LNCAP (cell line): ENCODE results near the gene TMEM272.

Source experiments
- TF ChIP-seq, protein P1 (sequence below): fragments of 450-650 bp; IDR thresholded peaks from 2 replicates; pipeline ENCODE4 v1.5.1; 2017; ENCODE audit warnings: mild to moderate bottlenecking

The TMEM272 gene

DNA sequence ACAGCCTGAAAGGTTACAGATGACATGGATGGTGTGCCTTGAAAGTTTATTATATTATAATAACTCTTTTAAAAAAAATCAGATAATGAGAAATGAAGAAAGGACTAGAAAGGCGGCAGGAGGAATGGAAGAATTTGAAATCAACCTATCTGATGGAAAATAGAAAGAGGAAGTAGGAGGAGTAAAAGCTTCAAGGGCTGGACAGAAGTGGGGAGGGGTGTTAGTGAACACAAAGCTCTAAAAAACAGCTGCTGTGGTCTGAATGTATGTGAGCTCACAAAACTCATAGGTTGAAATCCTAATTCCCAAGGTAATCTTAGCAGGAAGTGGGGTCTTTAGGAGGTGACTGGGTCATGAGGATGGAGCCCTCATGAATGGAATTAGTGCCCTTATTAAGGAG lies 36.3 kb upstream of the TMEM272 start:
- TF ChIP-seq, protein P1, sequence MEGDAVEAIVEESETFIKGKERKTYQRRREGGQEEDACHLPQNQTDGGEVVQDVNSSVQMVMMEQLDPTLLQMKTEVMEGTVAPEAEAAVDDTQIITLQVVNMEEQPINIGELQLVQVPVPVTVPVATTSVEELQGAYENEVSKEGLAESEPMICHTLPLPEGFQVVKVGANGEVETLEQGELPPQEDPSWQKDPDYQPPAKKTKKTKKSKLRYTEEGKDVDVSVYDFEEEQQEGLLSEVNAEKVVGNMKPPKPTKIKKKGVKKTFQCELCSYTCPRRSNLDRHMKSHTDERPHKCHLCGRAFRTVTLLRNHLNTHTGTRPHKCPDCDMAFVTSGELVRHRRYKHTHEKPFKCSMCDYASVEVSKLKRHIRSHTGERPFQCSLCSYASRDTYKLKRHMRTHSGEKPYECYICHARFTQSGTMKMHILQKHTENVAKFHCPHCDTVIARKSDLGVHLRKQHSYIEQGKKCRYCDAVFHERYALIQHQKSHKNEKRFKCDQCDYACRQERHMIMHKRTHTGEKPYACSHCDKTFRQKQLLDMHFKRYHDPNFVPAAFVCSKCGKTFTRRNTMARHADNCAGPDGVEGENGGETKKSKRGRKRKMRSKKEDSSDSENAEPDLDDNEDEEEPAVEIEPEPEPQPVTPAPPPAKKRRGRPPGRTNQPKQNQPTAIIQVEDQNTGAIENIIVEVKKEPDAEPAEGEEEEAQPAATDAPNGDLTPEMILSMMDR = no peak

DNA sequence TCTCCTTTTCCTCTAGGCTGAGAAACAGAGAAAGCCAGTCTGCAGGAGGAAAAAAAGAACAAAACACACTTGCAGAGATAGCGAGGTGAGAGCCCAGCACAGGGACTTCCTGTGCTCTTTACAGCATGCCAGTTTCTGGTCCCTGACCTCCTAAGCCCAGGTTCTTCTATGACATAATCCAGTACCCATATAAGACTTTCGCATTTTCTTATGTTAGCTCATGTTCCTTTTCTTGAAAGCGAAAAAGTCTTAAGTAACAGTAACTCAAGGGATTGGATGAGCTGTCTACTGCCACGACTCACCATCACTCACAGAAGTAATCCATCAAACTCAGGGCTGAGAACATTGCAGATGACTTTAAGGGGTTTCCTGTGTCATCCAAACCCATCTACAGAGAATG lies 34.2 kb upstream of the TMEM272 start:
- TF ChIP-seq, protein P1 = no peak

DNA sequence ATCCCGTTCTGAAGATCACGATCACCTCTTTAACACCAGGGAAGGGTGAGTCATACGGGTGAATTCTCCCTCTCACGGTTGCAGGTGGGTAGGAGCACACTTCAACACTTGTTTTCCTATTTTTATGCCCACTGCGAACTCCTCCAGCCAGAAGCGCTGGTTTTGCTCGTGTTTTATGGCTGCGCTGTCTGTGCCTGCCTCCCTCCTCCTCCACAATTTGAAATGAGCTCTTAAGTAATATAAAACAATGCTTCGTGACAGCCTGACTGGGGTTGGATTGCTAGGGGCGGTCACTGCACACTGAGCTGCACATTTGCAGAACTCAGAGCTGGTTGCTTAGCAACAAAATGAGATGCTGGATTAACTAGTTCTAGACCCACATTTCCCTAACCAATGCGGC lies 29.7 kb upstream of the TMEM272 start:
- TF ChIP-seq, protein P1 = no peak

DNA sequence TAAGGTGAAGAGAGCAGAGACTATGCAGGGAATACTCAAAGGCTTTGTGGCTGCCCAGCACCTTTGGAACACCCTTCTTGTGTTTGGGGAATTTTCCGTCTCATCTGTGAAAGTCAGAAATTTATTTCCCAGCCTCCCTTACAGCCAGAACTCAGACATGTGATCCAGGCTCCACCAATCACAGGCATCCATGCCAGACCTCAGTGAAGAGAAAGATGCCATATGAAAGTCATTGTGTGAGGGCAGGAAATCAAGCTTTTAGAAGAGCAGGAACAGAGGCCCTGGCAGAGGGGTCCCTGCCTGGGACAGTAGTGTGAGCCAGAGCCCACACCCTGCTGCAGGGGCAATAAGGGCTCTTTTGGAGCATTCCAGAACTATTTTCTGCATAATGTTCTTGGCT lies 28.9 kb upstream of the TMEM272 start:
- TF ChIP-seq, protein P1 = no peak

DNA sequence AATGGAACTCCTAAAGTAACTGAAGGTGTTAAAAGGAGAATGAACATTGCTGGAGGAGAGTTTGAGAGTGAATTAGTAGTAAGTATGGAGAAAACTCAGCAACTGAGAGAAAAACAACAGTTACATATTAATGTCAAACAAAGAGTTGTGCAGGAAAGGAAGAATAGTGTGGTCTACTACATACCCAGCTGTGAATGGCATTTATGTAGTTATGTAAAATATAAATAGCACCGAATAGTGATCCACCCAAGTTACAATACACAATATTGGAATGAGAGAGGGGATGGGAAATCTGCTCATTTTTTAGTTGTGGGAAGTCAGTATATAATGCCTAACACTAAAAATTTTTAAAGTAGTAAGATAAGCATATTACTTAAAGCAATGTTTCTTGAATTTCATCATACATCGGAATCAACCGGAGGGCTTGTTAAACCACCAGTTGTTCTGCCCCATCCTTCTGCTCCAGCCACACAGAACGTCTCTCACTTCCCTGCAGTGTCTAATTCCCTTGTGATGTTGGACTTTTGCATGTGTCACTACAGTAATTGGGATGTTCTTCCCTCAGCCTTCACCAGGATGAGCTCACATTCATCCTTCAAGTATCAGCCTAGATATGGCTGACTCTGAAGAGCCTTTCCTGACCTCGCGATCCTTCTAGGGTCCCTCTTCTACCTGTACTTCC lies 28.3 kb upstream of the TMEM272 start:
- TF ChIP-seq, protein P1 = no peak

DNA sequence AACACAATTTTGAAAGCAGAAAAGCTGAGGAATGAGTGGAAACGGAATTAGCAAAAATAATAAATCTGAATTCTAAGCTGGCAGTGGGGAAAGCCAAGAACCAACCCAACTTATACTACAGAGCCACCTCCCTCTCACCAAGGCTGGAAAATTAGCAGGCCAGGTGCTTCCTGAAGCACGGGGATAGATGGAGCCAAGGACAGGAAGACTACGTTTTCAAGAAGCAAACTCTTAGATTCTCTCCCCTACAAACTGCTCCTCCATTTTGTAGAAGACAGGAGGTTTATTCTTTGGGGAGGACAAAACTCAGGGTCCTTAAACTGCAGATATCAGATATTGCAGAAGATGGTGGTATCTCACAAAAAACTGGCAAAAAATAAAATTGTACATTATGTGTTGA lies 25.6 kb upstream of the TMEM272 start:
- TF ChIP-seq, protein P1 = no peak

DNA sequence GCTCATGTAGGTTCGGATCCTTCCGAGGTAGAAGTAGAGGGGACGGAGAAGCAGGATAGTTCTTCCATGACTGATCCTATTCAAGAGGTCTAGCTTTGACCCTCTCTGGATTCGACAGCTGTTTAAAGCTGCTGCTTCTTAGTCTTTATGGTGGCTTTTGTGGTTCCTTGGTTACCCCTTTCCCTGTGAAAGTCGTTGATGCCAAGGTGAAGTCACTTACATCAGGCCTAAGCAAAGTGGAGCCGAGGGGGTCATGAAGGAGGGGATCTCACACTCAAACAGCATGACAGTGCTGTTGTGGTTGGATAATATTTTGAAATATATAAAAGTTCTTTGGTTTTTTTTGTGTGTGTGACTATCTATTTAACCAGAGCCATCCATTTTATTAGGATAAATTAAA lies 24.9 kb upstream of the TMEM272 start:
- TF ChIP-seq, protein P1 = no peak

DNA sequence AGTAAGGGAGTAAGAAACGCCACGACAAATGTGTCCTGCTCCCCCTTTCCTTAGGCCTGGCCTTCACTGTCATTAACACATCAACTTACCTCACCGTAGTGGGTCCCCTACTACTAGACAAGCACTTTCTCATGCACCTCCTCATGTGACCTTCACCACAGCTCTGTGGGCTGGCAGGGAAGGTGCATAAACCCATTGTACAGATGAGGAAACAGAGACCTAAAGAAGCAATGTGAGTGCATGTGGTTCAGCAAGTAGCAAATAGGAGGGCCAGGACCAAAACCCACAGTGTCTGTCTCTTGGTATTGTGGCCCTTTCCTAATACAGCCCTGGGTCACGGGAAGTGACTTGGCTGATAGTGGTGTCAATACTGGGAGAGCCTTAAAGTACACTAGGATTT lies 22.1 kb upstream of the TMEM272 start:
- TF ChIP-seq, protein P1 = no peak
